HG02981 (cell line): Measurements from ENCODE around the gene ECM2.

ENCODE experiments used
- ATAC-seq: cut with Tn5 transposase; IDR thresholded peaks from one replicate; pipeline ENCODE4 v1.9.1; 2021; ENCODE audit warnings: mild to moderate bottlenecking, moderate library complexity; ENCODE audit not compliant: unreplicated experiment

ECM2 gene

GRCh38 chr9:92468206-92468605 lies 67.6 kb downstream of the ECM2 start:
- no peak for ATAC-seq

- no peak for ATAC-seq
These were observed 68.3 kb downstream of the ECM2 start for GRCh38 chr9:92467511-92467910.

DNA sequence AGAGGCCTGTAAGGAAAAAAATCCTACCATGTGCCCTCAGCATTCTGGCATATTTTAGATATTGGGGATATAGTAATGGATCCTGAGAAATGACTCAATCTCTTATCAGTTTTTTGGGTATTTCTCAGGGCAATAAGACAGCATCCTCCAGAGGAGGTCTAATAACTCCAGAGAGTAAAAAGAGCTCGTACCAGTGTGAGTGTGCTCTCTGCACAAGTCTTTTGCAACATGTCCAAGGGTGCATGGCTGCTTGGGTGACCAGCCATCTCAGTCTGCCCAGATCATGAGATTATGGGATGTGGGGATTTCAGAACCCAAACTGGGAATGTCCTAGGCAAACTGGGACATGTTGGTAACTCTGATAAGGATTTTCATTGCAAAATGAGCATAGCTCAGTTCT lies 68.7 kb downstream of the ECM2 start:
- ATAC-seq = no peak

DNA sequence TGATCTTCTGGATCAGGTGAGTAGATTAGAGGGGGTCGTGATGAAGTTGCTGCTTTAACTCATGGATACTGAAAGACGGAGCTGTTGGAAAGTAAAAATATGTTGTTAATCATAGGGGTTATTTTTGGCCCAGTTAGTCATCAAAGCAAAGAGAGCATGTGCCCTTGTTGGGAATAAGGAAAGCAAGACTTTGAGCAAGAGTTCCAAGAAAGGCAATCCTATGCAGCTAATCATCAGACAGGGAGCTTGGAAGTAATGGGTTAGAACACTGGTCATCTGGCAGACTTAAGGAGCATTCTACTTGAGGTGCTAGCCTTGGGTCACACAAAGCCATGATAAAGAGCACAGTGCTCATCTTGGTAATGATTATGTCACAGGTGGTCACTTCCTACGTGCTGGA lies 71.8 kb downstream of the ECM2 start:
- ATAC-seq = no peak

DNA sequence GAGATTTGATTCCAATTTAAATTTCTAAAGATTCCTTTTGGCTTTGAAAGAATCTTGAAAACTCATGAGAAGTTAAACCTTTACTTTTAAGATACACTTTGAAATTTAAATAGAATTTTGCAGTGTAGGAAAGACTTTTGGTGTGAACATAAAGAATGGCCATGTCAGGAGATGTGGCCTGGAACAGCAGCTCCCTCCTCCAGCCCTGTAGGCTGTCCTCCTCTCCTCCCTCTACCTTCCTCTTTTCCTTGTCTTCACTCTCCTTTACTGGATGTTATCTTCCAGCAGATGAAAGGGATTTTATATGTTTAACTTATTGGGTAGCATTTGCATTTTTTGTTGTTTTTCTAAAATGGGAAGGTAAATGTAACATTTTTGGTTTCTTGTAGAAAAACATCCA lies 72.4 kb downstream of the ECM2 start:
- ATAC-seq = no peak

DNA sequence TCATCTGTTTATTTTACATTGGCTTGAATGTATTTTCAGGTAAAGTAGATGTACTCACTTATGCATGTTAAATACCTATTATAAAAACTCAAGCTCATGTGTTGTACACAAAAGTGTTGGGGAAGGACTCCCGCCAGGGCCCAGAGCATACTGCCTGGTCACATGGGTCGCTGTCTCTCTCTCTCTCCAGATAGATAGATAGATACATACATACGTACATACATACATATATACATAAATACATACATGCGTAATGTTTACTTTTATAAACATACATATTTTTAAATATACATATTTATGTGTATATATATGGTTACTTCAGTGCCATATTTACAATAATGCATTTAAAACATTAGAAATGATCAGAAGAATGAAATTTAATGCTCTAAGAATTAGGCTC lies 78.2 kb downstream of the ECM2 start:
- ATAC-seq = no peak

GRCh38 chr9:92455217-92455616 lies 80.6 kb downstream of the ECM2 start:
- ATAC-seq = no peak

DNA sequence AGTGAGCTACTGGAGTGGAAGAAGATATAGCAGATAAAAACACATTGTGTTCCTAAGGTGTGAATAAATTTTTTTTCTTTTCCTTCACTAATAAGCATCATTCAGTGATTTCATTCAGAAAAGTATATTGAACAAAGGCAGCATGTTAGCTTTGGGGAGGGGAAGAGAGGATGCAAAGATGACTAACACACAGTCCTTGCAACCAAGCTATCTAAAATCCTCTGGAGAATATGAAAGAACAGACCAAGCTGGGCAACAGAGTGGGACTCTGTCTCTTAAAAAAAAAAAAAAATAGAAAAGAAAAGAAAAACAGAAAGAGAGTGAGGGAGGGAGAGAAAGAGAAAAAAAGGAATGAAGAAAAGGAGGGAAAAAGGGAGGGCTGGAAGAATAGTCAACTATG lies 89.3 kb downstream of the ECM2 start:
- ATAC-seq = no peak
